Panc1 (cell line): ENCODE measurements around the gene MYO3B.

Source experiments
- REST ChIP-seq, 2 experiments: IDR thresholded peaks; 2 replicates each; pipeline ENCODE4 v1.6.1; 2011 to 2012; ENCODE audit warnings: low read depth in 2 of 2, control low read depth in 1 of 2, low read length in 1 of 2, mild to moderate bottlenecking in 1 of 2, moderate library complexity in 1 of 2; ENCODE audit not compliant: insufficient read depth in 1 of 2
- TF ChIP-seq, protein P1 (sequence below): fragments of 450-650 bp; IDR thresholded peaks from 2 replicates; pipeline ENCODE4 v1.5.1; 2017; ENCODE audit warnings: mild to moderate bottlenecking

DNA sequence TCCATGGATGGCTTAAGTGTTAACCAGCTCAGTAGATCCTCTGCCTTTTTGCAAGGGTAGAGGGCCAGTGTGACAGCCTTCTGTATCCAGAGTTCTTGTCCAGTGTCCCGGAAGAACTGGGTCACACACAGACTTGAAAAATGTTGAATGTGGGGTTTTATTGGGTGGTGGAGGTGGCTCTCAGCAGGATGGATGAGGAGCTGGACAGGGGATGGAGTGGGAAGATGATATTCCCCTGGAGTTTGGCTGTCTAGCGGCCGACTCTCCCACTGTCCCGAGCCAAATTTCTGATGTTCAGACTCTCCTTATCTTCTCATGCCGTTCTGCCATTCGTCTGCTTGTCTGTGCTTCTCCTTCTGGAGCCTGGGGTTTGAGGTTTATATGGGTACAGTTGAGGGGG is 72.6 kb downstream of the MYO3B start:
- no peak for TF ChIP-seq REST (IDR thresholded peaks at IDR 0.05; ENCODE audit: insufficient read depth in 1 of 2, low read depth in 2 of 2, low read length in 1 of 2)
- TF ChIP-seq, protein P1, sequence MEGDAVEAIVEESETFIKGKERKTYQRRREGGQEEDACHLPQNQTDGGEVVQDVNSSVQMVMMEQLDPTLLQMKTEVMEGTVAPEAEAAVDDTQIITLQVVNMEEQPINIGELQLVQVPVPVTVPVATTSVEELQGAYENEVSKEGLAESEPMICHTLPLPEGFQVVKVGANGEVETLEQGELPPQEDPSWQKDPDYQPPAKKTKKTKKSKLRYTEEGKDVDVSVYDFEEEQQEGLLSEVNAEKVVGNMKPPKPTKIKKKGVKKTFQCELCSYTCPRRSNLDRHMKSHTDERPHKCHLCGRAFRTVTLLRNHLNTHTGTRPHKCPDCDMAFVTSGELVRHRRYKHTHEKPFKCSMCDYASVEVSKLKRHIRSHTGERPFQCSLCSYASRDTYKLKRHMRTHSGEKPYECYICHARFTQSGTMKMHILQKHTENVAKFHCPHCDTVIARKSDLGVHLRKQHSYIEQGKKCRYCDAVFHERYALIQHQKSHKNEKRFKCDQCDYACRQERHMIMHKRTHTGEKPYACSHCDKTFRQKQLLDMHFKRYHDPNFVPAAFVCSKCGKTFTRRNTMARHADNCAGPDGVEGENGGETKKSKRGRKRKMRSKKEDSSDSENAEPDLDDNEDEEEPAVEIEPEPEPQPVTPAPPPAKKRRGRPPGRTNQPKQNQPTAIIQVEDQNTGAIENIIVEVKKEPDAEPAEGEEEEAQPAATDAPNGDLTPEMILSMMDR: no peak
